WTC11 (cell line): ENCODE data around the gene GPS2. TPM values are rescaled to one million over a fixed set of nuclear protein-coding genes. Genes with fewer than 3 reads are reported as not detected.

Source experiments
- ATAC-seq: fragments of 200-7000 bp; cut with Tn5 transposase; 2 replicates; pipeline ENCODE4 v1.10.0; 2021; ENCODE audit warnings: mild to moderate bottlenecking, moderate library complexity
- CTCF ChIA-PET: fragments of 300-600 bp; sonication (Branson Sonifier 250); formaldehyde crosslinking; loops from one replicate; lab custom pipeline; 2021; ENCODE audit warnings: antibody characterized with exemption; lab: Charles Lee
- POLR2A ChIA-PET: fragments of 350-600 bp; sonication (Branson Sonifier 250); formaldehyde crosslinking; loops from one replicate; lab custom pipeline; 2021; ENCODE audit warnings: antibody characterized with exemption; lab: Charles Lee
- DNase-seq: peaks from one replicate; pipeline ENCODE4 v3.0.0; 2021; ENCODE audit warnings: low spot score
- H3K27ac Mint-ChIP-seq: 2 replicates; pipeline ENCODE4 v1.8.0; 2021; ENCODE audit warnings: mixed read lengths
- H3K27me3 Mint-ChIP-seq: 2 replicates; pipeline ENCODE4 v1.8.0; 2021; ENCODE audit warnings: low read depth, mild to moderate bottlenecking, moderate library complexity, mixed read lengths
- H3K36me3 Mint-ChIP-seq: 2 replicates; pipeline ENCODE4 v1.8.0; 2021; ENCODE audit warnings: mixed read lengths
- H3K4me1 Mint-ChIP-seq: 2 replicates; pipeline ENCODE4 v1.8.0; 2022; ENCODE audit warnings: mixed read lengths
- H3K4me3 Mint-ChIP-seq: 2 replicates; pipeline ENCODE4 v1.8.0; 2021; ENCODE audit warnings: mild to moderate bottlenecking, moderate library complexity, mixed read lengths
- H3K9me3 Mint-ChIP-seq: 2 replicates; pipeline ENCODE4 v1.8.0; 2021; ENCODE audit warnings: mixed read lengths
- ETV6 ChIP-seq: sonication (generic); formaldehyde crosslinking; IDR thresholded peaks from 2 replicates; pipeline ENCODE4 v1.8.1; 2022; ENCODE audit warnings: mild to moderate bottlenecking, missing genetic modification reagents
- NFATC4 ChIP-seq: fragments of 250-450 bp; sonication (Bioruptor Pico); IDR thresholded peaks from 2 replicates; pipeline ENCODE4 v1.9.0; 2021; ENCODE audit warnings: mild to moderate bottlenecking
- SOX15 ChIP-seq: fragments of 250-450 bp; sonication (Bioruptor Pico); IDR thresholded peaks from 2 replicates; pipeline ENCODE4 v1.9.0; 2021; ENCODE audit warnings: mild to moderate bottlenecking
- ZNF219 ChIP-seq: sonication (generic); formaldehyde crosslinking; IDR thresholded peaks from 2 replicates; pipeline ENCODE4 v1.8.0; 2023; ENCODE audit warnings: missing genetic modification reagents, mild to moderate bottlenecking, borderline replicate concordance
- ZNF317 ChIP-seq: sonication (generic); formaldehyde crosslinking; IDR thresholded peaks from 2 replicates; pipeline ENCODE4 v1.8.1; 2023; ENCODE audit warnings: low read depth, mild to moderate bottlenecking, moderate library complexity, missing genetic modification reagents, borderline replicate concordance
- total RNA-seq: library from RNA; stranded (reverse); gene quantifications from 3 replicates; pipeline ENCODE4 v1.2.3, GENCODE V29; 2021
- TF ChIP-seq, protein P1 (sequence below): sonication (generic); formaldehyde crosslinking; IDR thresholded peaks from 2 replicates; pipeline ENCODE4 v1.8.1; 2022; ENCODE audit warnings: mild to moderate bottlenecking, moderate library complexity, missing genetic modification reagents
- TF ChIP-seq, protein P2 (sequence below): sonication (generic); formaldehyde crosslinking; IDR thresholded peaks from 2 replicates; pipeline ENCODE4 v1.8.1; 2022; ENCODE audit warnings: low read depth, mild to moderate bottlenecking, moderate library complexity, missing genetic modification reagents, borderline replicate concordance
- TF ChIP-seq, protein P3 (sequence below): fragments of 250-450 bp; sonication (Bioruptor Pico); IDR thresholded peaks from 2 replicates; pipeline ENCODE4 v1.9.0; 2021; ENCODE audit warnings: mild to moderate bottlenecking, borderline replicate concordance
- TF ChIP-seq, protein P4 (sequence below): sonication (generic); formaldehyde crosslinking; IDR thresholded peaks from 2 replicates; pipeline ENCODE4 v1.8.0; 2022; ENCODE audit warnings: mild to moderate bottlenecking, missing genetic modification reagents
- TF ChIP-seq, protein P5 (sequence below): fragments of 250-450 bp; sonication (Bioruptor Pico); IDR thresholded peaks from 2 replicates; pipeline ENCODE4 v1.9.0; 2021; ENCODE audit warnings: moderate library complexity, mild to moderate bottlenecking, inconsistent platforms, borderline replicate concordance
- TF ChIP-seq, protein P6 (sequence below): fragments of 250-450 bp; sonication (Bioruptor Pico); IDR thresholded peaks from 2 replicates; pipeline ENCODE4 v1.8.0; 2021; ENCODE audit warnings: mild to moderate bottlenecking
- TF ChIP-seq, protein P7 (sequence below): fragments of 250-450 bp; sonication (Bioruptor Pico); conservative IDR thresholded peaks from 2 replicates; pipeline ENCODE4 v1.9.0; 2021; ENCODE audit warnings: mild to moderate bottlenecking
- TF ChIP-seq, protein P8 (sequence below): sonication (generic); formaldehyde crosslinking; IDR thresholded peaks from 2 replicates; pipeline ENCODE4 v1.8.0; 2023; ENCODE audit warnings: missing genetic modification reagents, mild to moderate bottlenecking, borderline replicate concordance
- TF ChIP-seq, protein P9 (sequence below): sonication (generic); formaldehyde crosslinking; IDR thresholded peaks from 2 replicates; pipeline ENCODE4 v1.8.0; 2022; ENCODE audit warnings: mild to moderate bottlenecking, missing genetic modification reagents

The GPS2 gene
- total RNA-seq, 1 experiment from 2014 or later: 55.9 TPM

DNA sequence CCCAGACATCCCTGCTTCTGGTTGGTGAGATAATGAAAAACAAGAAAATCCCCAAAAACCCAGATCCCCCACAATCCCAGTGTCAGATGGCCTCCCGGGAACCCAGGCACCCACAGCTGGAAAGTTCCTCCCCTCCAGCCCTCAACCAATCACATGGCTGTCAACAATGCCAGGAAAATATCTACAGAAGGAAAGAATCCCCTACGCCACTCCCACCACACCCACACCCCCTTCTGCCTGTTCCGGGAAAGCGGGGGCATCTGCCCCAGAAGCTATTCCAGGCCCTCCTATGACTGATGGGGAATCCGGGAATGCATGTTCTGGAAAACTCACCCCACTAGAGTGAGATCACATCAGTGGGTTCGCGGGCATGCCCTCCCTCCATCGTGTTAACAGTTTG lies 41.6 kb upstream of the GPS2 start:
- no peak overlapping the region for H3K27ac Mint-ChIP-seq
- peaks cover 7% of the 10 kb centered on the region for H3K27me3 Mint-ChIP-seq
- TF ChIP-seq, protein P1, sequence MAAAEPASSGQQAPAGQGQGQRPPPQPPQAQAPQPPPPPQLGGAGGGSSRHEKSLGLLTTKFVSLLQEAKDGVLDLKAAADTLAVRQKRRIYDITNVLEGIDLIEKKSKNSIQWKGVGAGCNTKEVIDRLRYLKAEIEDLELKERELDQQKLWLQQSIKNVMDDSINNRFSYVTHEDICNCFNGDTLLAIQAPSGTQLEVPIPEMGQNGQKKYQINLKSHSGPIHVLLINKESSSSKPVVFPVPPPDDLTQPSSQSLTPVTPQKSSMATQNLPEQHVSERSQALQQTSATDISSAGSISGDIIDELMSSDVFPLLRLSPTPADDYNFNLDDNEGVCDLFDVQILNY (CRISPR knock-in tag): no peak
- TF ChIP-seq ETV6 (CRISPR knock-in tag) (no peak), NFATC4 (no peak), SOX15 (CRISPR knock-in tag) (no peak), ZNF219 (CRISPR knock-in tag) (no peak)
- TF ChIP-seq, protein P2, sequence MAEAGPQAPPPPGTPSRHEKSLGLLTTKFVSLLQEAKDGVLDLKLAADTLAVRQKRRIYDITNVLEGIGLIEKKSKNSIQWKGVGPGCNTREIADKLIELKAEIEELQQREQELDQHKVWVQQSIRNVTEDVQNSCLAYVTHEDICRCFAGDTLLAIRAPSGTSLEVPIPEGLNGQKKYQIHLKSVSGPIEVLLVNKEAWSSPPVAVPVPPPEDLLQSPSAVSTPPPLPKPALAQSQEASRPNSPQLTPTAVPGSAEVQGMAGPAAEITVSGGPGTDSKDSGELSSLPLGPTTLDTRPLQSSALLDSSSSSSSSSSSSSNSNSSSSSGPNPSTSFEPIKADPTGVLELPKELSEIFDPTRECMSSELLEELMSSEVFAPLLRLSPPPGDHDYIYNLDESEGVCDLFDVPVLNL (CRISPR knock-in tag): no peak
- TF ChIP-seq, protein P3, sequence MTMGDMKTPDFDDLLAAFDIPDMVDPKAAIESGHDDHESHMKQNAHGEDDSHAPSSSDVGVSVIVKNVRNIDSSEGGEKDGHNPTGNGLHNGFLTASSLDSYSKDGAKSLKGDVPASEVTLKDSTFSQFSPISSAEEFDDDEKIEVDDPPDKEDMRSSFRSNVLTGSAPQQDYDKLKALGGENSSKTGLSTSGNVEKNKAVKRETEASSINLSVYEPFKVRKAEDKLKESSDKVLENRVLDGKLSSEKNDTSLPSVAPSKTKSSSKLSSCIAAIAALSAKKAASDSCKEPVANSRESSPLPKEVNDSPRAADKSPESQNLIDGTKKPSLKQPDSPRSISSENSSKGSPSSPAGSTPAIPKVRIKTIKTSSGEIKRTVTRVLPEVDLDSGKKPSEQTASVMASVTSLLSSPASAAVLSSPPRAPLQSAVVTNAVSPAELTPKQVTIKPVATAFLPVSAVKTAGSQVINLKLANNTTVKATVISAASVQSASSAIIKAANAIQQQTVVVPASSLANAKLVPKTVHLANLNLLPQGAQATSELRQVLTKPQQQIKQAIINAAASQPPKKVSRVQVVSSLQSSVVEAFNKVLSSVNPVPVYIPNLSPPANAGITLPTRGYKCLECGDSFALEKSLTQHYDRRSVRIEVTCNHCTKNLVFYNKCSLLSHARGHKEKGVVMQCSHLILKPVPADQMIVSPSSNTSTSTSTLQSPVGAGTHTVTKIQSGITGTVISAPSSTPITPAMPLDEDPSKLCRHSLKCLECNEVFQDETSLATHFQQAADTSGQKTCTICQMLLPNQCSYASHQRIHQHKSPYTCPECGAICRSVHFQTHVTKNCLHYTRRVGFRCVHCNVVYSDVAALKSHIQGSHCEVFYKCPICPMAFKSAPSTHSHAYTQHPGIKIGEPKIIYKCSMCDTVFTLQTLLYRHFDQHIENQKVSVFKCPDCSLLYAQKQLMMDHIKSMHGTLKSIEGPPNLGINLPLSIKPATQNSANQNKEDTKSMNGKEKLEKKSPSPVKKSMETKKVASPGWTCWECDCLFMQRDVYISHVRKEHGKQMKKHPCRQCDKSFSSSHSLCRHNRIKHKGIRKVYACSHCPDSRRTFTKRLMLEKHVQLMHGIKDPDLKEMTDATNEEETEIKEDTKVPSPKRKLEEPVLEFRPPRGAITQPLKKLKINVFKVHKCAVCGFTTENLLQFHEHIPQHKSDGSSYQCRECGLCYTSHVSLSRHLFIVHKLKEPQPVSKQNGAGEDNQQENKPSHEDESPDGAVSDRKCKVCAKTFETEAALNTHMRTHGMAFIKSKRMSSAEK (CRISPR knock-in tag): no peak
- TF ChIP-seq, protein P4, sequence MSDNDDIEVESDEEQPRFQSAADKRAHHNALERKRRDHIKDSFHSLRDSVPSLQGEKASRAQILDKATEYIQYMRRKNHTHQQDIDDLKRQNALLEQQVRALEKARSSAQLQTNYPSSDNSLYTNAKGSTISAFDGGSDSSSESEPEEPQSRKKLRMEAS (CRISPR knock-in tag): no peak
- TF ChIP-seq, protein P5, sequence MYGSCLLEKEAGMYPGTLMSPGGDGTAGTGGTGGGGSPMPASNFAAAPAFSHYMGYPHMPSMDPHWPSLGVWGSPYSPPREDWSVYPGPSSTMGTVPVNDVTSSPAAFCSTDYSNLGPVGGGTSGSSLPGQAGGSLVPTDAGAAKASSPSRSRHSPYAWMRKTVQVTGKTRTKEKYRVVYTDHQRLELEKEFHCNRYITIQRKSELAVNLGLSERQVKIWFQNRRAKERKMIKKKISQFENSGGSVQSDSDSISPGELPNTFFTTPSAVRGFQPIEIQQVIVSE (CRISPR knock-in tag): no peak
- TF ChIP-seq, protein P6, sequence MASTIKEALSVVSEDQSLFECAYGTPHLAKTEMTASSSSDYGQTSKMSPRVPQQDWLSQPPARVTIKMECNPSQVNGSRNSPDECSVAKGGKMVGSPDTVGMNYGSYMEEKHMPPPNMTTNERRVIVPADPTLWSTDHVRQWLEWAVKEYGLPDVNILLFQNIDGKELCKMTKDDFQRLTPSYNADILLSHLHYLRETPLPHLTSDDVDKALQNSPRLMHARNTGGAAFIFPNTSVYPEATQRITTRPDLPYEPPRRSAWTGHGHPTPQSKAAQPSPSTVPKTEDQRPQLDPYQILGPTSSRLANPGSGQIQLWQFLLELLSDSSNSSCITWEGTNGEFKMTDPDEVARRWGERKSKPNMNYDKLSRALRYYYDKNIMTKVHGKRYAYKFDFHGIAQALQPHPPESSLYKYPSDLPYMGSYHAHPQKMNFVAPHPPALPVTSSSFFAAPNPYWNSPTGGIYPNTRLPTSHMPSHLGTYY (CRISPR knock-in tag): no peak
- TF ChIP-seq, protein P7, sequence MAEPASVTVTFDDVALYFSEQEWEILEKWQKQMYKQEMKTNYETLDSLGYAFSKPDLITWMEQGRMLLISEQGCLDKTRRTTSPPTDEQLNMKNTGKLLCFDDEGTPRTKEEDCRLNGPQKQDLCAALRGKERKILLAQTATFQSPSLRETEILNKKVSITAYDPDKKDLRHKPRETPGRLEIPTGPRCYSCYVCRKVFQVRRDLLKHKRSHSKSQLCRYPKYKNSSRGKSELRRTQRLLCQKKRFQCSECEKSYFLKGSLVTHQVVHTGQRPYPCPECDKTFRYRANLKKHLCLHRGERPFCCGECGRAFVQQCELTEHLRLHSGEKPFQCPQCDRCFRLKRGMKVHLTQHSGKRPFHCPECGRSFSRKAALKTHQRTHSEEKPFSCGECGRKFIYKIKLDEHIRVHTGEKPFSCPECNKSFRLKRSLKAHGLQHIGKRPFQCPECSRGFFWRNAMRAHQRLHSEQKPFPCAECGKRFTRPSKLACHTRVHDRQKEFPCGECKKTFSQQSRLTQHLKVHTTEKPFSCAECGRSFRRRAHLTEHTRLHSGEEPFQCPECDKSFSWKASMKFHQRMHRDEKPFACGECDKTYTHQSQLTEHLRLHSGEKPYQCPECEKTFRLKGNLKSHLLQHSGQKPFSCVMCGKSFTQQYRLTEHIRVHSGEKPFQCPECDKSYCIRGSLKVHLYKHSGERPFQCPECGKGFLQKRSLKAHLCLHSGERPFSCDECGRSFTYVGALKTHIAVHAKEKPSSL (CRISPR knock-in tag): no peak
- TF ChIP-seq, all 79 proteins: peak for 0
- POLR2A ChIA-PET: interaction anchor here (1.5 kb wide), 1 partner anchor 48 kb away, joined by 7 read pairs; the partner anchor contains the start of gene TMEM256
- H3K4me3 Mint-ChIP-seq: peak overlapping the region; percentile 44; the same call in 1 of the 2 replicates
- ATAC-seq: no peak
- no peak for DNase-seq
- peaks cover 22% of the 10 kb centered on the region for H3K4me1 Mint-ChIP-seq
- CTCF ChIA-PET: interaction anchor here (0.8 to 6.6 kb wide), 32 partner anchors 9 to 286 kb away, joined by 3 to 69 read pairs (median 5); partner anchors contain the start of genes CHRNB1, NEURL4, PLSCR3 and SENP3
- H3K36me3 Mint-ChIP-seq: no peaks in the 10 kb centered on the region
- no peaks in the 10 kb centered on the region for H3K9me3 Mint-ChIP-seq

DNA sequence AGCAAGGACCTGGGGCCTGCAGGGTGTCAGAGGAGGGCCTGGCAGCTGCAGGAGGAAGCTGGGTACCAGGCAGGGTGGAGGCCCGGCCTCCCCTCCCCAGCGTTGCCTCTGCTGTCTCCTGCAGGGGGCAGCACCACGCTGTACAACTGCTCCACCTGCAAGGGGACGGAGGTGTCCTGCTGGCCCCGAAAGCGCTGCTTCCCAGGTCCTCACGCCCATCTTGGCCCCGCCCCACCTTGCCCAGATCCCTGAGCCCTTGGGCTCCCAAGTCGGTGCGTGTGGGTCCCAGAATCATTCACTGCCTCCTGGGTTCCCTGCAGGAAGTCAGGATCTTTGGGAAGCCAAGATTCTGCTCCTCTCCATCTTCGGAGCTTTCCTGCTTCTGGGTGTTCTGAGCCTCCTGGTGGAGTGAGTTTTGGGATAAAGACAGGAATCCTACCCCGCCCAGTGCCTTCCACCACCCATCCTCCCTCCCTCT lies 41.0 kb upstream of the GPS2 start:
- no peaks in the 10 kb centered on the region for H3K9me3 Mint-ChIP-seq
- POLR2A ChIA-PET: interaction anchor here (1.1 to 1.5 kb wide), 3 partner anchors 19 to 90 kb away, joined by 3 to 7 read pairs (median 4); partner anchors contain the start of genes ACAP1 and TMEM256
- TF ChIP-seq, protein P8, sequence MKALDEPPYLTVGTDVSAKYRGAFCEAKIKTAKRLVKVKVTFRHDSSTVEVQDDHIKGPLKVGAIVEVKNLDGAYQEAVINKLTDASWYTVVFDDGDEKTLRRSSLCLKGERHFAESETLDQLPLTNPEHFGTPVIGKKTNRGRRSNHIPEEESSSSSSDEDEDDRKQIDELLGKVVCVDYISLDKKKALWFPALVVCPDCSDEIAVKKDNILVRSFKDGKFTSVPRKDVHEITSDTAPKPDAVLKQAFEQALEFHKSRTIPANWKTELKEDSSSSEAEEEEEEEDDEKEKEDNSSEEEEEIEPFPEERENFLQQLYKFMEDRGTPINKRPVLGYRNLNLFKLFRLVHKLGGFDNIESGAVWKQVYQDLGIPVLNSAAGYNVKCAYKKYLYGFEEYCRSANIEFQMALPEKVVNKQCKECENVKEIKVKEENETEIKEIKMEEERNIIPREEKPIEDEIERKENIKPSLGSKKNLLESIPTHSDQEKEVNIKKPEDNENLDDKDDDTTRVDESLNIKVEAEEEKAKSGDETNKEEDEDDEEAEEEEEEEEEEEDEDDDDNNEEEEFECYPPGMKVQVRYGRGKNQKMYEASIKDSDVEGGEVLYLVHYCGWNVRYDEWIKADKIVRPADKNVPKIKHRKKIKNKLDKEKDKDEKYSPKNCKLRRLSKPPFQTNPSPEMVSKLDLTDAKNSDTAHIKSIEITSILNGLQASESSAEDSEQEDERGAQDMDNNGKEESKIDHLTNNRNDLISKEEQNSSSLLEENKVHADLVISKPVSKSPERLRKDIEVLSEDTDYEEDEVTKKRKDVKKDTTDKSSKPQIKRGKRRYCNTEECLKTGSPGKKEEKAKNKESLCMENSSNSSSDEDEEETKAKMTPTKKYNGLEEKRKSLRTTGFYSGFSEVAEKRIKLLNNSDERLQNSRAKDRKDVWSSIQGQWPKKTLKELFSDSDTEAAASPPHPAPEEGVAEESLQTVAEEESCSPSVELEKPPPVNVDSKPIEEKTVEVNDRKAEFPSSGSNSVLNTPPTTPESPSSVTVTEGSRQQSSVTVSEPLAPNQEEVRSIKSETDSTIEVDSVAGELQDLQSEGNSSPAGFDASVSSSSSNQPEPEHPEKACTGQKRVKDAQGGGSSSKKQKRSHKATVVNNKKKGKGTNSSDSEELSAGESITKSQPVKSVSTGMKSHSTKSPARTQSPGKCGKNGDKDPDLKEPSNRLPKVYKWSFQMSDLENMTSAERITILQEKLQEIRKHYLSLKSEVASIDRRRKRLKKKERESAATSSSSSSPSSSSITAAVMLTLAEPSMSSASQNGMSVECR (CRISPR knock-in tag): no peak
- TF ChIP-seq ZNF317 (CRISPR knock-in tag): no peak
- TF ChIP-seq, protein P6 (CRISPR knock-in tag): no peak; the same call in 1 of the 2 replicates
- TF ChIP-seq, protein P9, sequence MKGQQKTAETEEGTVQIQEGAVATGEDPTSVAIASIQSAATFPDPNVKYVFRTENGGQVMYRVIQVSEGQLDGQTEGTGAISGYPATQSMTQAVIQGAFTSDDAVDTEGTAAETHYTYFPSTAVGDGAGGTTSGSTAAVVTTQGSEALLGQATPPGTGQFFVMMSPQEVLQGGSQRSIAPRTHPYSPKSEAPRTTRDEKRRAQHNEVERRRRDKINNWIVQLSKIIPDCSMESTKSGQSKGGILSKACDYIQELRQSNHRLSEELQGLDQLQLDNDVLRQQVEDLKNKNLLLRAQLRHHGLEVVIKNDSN (CRISPR knock-in tag): no peak

More for the DNA sequence above, 41.0 kb upstream of the GPS2 start:
- CTCF ChIA-PET: interaction anchor here (0.6 to 6.6 kb wide), 49 partner anchors 9 to 322 kb away, joined by 3 to 69 read pairs (median 4); partner anchors contain the start of genes ACAP1, CHRNB1, NEURL4 and PLSCR3
- peak overlapping the region; percentile 44 for H3K4me3 Mint-ChIP-seq
- DNase-seq (peak; percentile 96), ATAC-seq (peak; percentile 72)
- peaks cover 7% of the 10 kb centered on the region for H3K27me3 Mint-ChIP-seq
- H3K4me1 Mint-ChIP-seq: peaks cover 22% of the 10 kb centered on the region
- H3K36me3 Mint-ChIP-seq: no peaks in the 10 kb centered on the region
- H3K27ac Mint-ChIP-seq: no peak overlapping the region
